ENCODE results near the gene MFAP1. TPM values are rescaled to one million over a fixed set of nuclear protein-coding genes. Genes with fewer than 3 reads are reported as not detected.

Gene MFAP1
- total RNA-seq, 1 donor from 2014 or later, result 20.3 TPM

DNA sequence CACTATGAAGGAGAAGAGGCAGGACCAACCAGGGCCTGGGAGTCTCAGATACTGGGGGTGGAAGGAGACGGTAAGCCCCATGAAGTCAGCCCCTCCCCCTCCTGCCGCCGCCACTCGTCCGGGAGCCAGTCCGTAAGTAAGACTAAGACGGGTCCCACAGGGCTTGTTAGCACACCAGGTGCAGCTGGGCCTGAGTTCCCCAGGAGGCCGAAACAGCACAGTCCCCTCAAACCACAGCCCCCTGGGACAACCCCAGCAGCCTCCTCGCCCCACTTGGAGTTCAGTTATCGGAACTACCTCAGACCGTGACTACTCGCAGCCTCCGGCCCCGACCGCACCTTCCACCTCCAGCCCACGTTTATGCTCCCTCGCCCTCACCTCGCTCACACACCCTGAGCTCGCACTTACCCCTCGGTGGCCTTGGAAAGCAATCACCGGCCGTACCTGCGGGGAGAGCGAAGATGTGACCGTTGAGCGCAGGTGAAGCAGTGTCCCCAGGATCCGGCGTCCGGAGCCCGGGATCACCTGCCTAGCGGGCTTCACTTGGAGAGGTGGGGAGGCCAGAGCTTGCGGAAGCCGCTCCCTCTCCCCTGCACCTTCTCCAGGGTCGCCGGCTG lies 48.3 kb downstream of the MFAP1 start:
- DNase-seq (ENCODE audit: low spot score), result peak; percentile 50

- DNase-seq (ENCODE audit: low spot score), result no peak
Observed at GRCh38 chr15:43775411-43775965, 49.0 kb downstream of the MFAP1 start.

- no peak for DNase-seq (ENCODE audit: low spot score)
Observed at GRCh38 chr15:43774062-43774461, 50.4 kb downstream of the MFAP1 start.

DNA sequence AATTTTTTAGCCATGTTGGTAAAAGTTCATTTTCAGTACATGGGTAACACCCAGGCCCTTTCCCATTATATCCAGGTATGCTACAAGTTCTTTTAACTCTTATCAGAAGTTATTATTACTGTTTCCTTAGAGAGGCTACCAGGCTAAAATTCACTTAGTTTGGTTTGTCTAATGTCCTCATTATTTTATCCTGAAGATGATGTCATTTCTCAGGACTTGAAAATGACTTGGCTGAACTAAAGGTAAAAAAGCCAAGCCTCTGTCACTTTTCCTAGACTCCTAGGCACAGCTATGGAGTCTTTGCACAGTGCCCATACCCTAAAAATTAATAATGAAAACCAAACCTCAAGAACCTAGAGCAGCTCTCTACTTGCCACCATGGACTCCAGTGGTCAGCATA lies 51.9 kb downstream of the MFAP1 start:
- no peak for DNase-seq (ENCODE audit: low spot score)

DNA sequence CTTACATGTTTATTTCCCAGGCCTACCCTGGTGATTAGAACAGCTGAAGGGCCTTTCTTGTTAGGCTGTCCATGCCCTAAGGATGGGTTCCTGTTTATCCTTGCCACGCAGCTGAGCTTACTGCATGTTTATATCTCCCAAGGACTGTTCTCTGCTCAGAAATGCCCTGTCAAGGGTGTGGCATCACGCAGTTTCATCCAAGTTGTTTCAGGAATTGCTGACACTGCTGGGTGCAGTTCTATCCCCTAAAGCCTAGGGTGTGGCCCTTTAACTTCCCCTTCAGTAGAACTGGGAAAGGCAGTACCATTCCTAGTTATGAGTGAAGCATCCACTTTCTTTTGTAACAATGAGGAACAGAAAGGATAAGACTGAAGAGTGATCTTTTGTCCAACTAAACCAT lies 52.7 kb downstream of the MFAP1 start:
- no peak for DNase-seq (ENCODE audit: low spot score)

DNA sequence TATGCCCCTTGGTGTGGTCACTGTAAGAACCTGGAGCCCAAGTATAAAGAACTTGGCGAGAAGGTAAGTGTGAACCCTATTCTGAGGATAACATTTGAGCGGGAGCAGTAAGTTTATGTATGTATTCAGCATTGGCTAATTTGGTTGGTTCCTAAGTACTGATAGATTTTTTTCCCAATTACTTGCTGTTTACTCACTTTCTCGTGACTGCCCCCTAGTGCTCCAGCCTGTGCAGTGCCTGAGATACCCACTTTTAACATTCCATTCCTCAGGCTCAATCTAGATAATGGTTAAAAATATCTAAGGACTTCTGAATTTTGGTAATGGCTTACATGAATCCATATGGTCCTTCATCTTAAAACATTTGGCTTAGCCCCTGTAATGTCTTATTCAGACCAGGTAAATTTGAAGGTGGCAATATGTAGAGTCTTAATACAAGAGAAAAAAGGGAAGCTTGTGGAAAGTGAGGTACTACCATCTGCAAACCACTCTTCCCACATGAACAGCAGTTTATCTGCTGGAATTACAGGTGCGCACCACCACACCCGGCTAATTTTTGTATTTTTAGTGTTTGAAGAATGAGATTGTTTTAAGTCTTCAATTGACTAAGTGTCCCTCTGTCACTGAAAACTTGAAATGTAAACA lies 54.8 kb downstream of the MFAP1 start:
- no peak for DNase-seq (ENCODE audit: low spot score)

- no peak for DNase-seq (ENCODE audit: low spot score)
Observed at GRCh38 chr15:43763819-43764446, 60.6 kb downstream of the MFAP1 start.

DNA sequence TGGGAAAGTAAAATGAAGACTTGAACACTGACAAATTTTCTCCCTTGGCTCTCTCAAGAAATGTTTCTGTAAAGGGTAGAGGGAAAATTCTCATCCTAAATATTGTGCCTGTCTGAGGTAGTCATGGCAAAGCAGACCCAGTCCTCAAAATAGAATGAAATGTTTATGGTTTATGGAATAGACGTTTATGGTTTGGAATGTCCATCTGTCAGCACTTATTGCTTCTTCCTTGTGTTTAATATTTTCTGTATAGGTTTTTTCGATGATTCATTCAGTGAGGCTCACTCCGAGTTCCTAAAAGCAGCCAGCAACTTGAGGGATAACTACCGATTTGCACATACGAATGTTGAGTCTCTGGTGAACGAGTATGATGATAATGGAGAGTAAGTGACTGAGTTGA lies 61.7 kb downstream of the MFAP1 start:
- DNase-seq (ENCODE audit: low spot score), result no peak

Other genes starting within 250 kb of the MFAP1 start
- gene PPIP5K1, start 234.5 kb downstream of the MFAP1 start, total RNA-seq, result 120 TPM
- gene CKMT1B, start 230.7 kb downstream of the MFAP1 start, total RNA-seq, result 28.6 TPM
- 1.4 TPM for gene STRC, start 205.9 kb downstream of the MFAP1 start, total RNA-seq
- gene CATSPER2, start 175.8 kb downstream of the MFAP1 start, total RNA-seq, result 17.2 TPM
- gene CKMT1A, start 130.8 kb downstream of the MFAP1 start, total RNA-seq, result 32.8 TPM
- gene PDIA3, start 78.3 kb downstream of the MFAP1 start, total RNA-seq, result 328 TPM
- gene ELL3, start 47.7 kb downstream of the MFAP1 start, total RNA-seq, result 2.9 TPM
- gene SERF2, start 32.4 kb downstream of the MFAP1 start, total RNA-seq, result 651 TPM
- gene SERINC4, start 24.5 kb downstream of the MFAP1 start, total RNA-seq, result 0.34 TPM
- gene HYPK, start 24.1 kb downstream of the MFAP1 start, total RNA-seq, result 14.3 TPM
- gene WDR76, start 2.3 kb upstream of the MFAP1 start, total RNA-seq, result 4.1 TPM

Data from ureter (tissue), 1 donor.